Ovary (tissue), 3 donors: ENCODE results near the gene CHD2.

Experiments used
- EP300 ChIP-seq: sonication (generic); formaldehyde crosslinking; IDR thresholded peaks from one replicate; pipeline ENCODE4 v1.6.1; 2017; ENCODE audit warnings: antibody characterized with exemption
- TF ChIP-seq, protein P1 (sequence below), 3 donors: fragments of 450-650 bp in 2 of 3; fragments of 200-600 bp in 1 of 3; IDR thresholded peaks; one replicate each; pipeline versions ENCODE4 v1.5.1 to v1.8.0; 2016 to 2022; ENCODE audit warnings: antibody characterized with exemption in 3 of 3, mild to moderate bottlenecking in 1 of 3
- donor health status: DM: no; HTN: no; CAD: no.

- TF ChIP-seq, protein P1, sequence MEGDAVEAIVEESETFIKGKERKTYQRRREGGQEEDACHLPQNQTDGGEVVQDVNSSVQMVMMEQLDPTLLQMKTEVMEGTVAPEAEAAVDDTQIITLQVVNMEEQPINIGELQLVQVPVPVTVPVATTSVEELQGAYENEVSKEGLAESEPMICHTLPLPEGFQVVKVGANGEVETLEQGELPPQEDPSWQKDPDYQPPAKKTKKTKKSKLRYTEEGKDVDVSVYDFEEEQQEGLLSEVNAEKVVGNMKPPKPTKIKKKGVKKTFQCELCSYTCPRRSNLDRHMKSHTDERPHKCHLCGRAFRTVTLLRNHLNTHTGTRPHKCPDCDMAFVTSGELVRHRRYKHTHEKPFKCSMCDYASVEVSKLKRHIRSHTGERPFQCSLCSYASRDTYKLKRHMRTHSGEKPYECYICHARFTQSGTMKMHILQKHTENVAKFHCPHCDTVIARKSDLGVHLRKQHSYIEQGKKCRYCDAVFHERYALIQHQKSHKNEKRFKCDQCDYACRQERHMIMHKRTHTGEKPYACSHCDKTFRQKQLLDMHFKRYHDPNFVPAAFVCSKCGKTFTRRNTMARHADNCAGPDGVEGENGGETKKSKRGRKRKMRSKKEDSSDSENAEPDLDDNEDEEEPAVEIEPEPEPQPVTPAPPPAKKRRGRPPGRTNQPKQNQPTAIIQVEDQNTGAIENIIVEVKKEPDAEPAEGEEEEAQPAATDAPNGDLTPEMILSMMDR (IDR thresholded peaks at IDR 0.05): no peak
- TF ChIP-seq EP300: no peak
These were observed 137.1 kb downstream of the CHD2 start for GRCh38 chr15:93036951-93037819.
